ENCODE results near the gene HLCS. TPM values are rescaled to one million over a fixed set of nuclear protein-coding genes. Genes with fewer than 3 reads are reported as not detected.

HLCS gene
- total RNA-seq, 1 experiment from 2014 or later: 12.7 TPM

- Mint-ChIP-seq H3K4me3 (no peak overlapping the region), H3K9me3 (peaks cover 18 to 23% of the 10 kb centered on the region in 2 experiments), H3K36me3 (ENCODE audit: insufficient read depth in 1 of 3, low read depth in 3 of 3) (peaks cover 6 to 19% (median 17%) of the 10 kb centered on the region in 3 experiments; a peak in 6 of 7 replicates), H3K4me1 (no peaks in the 10 kb centered on the region), H3K27ac (no peak overlapping the region), H3K27me3 (ENCODE audit: low read depth) (peaks cover 2% of the 10 kb centered on the region)
- Histone ChIP-seq H3K79me2 (ENCODE audit: insufficient read depth, low read length) (no peaks in the 10 kb centered on the region), H3K4me2 (ENCODE audit: insufficient read depth, insufficient read length, low read length) (no peak overlapping the region), H3T11ph (ENCODE audit: low read length) (no peak overlapping the region), H2AK5ac (ENCODE audit: insufficient read length, low read length) (no peak overlapping the region), H2AFZ (ENCODE audit: low read length) (no peak overlapping the region), H2BK15ac (ENCODE audit: low read depth, low read length) (no peak overlapping the region), H2BK12ac (ENCODE audit: insufficient read length, low read depth, low read length) (no peak overlapping the region), H2BK20ac (ENCODE audit: low read depth, low read length, poor library complexity, severe bottlenecking) (no peak overlapping the region), H3K27ac (ENCODE audit: insufficient read length, low read depth, low read length) (no peak overlapping the region), H4K8ac (replicated peaks; ENCODE audit: insufficient read length, low read depth, low read length) (no peak overlapping the region), H3K79me1 (ENCODE audit: insufficient read depth, low read depth, low read length, poor library complexity, severe bottlenecking) (no peaks in the 10 kb centered on the region), H3K4ac (ENCODE audit: low read depth, low read length) (no peak overlapping the region), H2BK5ac (ENCODE audit: insufficient read length, low read length) (no peak overlapping the region), H2BK120ac (ENCODE audit: low read depth, low read length, poor library complexity, severe bottlenecking) (no peak overlapping the region), H3K56ac (ENCODE audit: insufficient read length, low read depth, low read length) (no peak overlapping the region), H3K23ac (ENCODE audit: insufficient read length, low read depth, low read length) (no peak overlapping the region), H3K23me2 (ENCODE audit: insufficient read length, low read depth, low read length, poor library complexity, severe bottlenecking) (no peaks in the 10 kb centered on the region), H4K20me1 (ENCODE audit: control insufficient read depth, insufficient read depth, insufficient read length) (no peaks in the 10 kb centered on the region), H3K4me1 (ENCODE audit: insufficient read depth, low read length) (no peaks in the 10 kb centered on the region), H3K9ac (ENCODE audit: extremely low read depth, insufficient read length, low read length) (no peak overlapping the region), H3K14ac (ENCODE audit: insufficient read depth, low read length) (no peak overlapping the region), H3K18ac (ENCODE audit: insufficient read length, low read depth, low read length) (no peak overlapping the region), H4K91ac (ENCODE audit: insufficient read length, low read depth, low read length) (no peak overlapping the region), H4K5ac (ENCODE audit: insufficient read length, low read depth, low read length) (no peak overlapping the region), H3K9me3 (ENCODE audit: control insufficient read depth, low read depth, low read length) (no peaks in the 10 kb centered on the region), H3K27me3 (ENCODE audit: insufficient read depth, low read length) (no peaks in the 10 kb centered on the region)
- no peak for DNase-seq
- WGBS (ENCODE audit: extremely low coverage, insufficient read length, low lambda C conversion rate): no CpG with 5 or more reads among the region's 10 CpGs
- no peak for TF ChIP-seq CTCF (conservative IDR thresholded peaks at IDR 0.05)
Measured at GRCh38 chr21:36776981-36777617, 189.4 kb downstream of the HLCS start.

Measured in H9 (cell line).